Amygdala (tissue), 56 donors: ENCODE measurements around the gene DOLPP1.

Experiments used
- DNase-seq, 56 donors: peaks; one replicate each; lab custom pipeline; 2025; lab: John Stamatoyannopoulos, UW

Gene DOLPP1

DNA sequence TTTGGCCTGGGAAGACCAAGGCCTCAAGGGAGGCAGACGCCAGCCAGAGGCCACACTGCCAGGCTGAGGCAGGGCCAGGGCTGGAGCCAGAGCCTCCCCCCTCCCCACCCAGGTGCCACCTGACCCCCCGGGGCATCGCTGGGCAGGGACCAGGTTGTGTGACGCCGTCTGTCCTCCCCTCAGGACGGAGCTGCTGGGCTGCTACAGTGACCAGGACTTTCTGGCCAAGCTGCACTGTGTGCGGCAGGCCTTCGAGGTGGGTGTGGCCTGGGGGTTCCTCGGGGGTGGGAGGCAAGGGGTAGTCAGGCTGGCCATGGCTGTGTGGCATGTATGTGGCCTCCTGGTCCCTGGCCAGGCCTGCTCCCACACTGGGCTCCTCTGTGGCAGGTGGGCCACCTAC, 17.9 kb upstream of the DOLPP1 start:
- DNase-seq: no peak

DNA sequence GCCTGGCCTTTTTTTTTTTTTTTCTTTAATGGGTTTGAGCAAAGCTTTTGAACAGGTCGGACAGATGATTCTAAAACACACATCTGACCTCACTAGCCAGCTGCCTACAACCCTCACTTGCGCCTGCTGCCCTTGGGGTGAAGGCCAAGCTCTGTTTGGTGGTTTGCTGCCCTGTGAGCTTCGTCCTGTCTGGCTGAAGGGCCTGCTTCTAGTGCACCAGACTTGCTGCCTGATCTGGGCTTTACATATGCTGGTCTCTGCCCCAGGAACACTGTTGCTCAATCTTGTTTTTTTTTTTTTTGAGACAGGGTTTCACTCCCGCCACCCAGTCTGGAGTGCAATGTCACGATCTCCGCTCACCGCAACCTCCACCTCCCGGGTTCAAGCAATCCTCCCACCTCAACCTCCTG, 16.4 kb upstream of the DOLPP1 start:
- no peak for DNase-seq

DNA sequence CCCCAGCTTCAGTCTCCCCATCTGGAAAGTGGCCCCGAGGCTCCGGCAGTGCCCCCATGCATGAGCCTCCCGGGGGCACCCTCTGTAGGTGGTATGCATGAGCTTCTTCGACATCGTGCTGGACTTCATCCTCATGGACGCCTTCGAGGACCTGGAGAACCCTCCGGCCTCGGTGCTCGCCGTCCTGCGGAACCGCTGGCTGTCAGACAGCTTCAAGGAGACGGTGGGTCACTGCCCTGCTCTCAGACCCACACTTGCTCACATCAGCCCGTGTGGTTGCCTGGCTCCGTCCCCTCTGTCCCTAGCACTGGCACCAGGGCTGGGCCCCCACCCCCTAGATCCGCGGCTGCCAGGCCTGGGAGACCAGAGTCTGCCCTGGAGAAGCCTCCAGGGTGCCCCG, 12.8 kb upstream of the DOLPP1 start:
- DNase-seq: no peak

DNA sequence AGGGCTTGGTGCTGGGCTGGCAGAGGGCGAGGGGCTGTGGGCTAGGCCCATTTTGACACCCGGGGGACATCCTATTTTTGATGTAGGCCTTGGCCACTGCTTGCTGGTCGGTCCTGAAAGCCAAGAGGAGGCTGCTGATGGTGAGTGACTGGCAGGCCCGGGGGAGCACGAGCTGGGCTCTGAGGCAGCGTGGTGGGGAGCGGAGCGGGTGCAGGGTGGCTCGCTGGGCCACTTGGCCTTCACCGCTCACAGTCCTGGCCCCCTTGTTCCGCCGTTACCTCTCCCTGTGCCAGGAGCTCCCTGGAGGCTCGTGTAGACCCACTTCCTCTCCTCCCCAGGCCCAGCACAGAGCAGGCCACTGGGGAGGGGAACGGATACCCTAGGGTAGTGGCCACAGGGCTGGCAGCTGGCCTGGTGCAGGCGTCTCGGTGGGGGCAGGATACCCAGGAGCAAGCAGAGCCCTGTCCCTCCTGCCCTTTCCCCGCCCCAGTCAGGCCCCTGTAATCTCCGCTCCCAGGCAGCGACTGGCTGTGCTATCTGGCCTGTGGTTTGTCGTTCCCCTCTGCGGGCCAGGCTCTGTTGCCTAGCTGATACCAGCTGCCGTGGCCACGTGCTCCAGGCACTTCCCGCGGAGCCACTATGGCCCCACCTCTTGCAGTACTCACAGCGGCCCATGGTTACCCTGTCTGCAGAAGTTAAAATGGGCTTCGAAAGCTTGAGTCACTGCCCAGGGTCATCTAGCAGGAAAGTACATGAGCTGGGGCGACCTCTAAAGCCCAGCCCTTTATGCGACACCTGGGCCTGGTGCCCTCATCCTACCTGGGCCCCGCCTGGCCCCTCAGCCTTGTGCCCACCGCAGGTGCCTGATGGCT, 11.7 kb upstream of the DOLPP1 start:
- peak in 40 of 56 donors; percentile 0 to 70 (median 24) for DNase-seq

DNA sequence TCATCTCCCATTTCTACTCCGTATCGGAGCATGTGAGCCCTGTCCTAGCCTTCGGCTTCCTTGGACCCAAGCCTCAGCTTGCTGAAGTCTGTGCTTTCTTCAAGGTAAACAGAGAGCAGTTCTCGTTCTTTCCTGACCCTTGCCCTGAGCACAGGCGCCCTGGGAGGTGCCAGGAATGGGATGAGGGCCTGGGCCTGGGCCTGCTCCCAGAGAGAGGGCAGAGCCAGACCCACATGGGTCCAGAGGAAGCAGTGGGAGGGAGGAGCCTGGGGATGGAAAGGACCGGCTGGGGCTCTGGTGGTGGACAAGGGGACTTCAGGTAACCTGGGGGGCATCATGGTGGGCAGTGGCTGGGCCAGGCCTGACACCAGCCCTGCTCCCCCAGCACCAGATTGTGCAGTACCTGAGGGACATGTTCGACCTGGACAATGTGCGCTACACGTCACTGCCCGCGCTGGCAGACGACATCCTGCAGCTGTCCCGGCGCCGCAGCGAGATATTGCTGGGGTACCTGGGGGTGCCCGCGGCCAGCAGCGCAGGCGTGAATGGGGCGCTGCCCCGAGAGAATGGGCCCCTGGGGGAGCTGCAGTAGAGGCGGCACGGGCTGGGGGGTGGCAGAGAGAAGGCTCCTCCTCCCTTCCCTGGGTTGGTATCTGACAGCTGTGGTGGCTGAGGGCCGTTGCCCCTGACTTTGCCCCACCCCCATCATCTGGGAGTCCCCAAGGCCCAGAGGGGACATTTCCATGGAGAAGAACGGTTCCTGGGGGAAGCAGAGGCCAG, 10.9 kb upstream of the DOLPP1 start:
- DNase-seq: peak in 1 of 56 donors; percentile 1

DNA sequence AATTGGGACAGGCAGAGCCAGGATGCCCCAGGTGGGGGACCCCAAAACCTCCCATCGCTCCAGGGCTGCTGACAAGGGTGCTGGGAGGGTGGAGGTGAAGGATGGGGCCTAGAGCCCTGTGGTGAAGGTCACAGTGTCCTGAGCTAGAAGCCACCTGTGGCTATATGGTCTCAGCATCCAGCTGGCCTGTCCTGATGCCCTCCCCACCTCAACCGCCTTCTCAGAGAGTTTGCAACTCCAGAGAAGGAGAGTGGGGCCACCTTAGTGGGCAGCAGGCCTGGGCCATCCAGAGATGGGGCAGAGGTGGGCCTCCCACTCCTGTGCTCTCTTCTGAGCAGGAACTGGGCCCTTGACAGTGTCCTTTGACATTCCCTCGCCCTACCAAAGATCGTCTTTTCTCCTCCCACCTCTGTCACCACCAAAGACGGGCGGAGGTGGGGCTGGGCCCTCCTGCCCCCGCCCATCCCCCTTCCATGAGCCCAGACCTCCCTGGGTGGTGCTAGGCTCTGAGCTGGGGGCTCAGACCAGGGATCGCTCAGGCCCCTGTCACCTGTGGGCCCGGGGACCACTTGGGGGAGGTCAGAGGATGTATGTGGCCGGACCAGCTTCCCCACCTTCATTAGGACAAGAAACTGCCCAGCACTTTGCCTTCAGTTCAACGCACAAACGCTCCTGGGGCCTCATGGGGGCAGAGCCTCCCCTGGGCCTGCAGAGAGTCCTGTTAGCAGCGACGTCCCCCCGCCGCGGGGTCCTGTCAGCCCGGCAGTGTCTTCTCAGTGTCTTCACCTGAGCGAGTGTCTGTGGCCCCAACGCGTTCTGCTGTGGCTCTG, 10.0 kb upstream of the DOLPP1 start:
- DNase-seq: no peak

DNA sequence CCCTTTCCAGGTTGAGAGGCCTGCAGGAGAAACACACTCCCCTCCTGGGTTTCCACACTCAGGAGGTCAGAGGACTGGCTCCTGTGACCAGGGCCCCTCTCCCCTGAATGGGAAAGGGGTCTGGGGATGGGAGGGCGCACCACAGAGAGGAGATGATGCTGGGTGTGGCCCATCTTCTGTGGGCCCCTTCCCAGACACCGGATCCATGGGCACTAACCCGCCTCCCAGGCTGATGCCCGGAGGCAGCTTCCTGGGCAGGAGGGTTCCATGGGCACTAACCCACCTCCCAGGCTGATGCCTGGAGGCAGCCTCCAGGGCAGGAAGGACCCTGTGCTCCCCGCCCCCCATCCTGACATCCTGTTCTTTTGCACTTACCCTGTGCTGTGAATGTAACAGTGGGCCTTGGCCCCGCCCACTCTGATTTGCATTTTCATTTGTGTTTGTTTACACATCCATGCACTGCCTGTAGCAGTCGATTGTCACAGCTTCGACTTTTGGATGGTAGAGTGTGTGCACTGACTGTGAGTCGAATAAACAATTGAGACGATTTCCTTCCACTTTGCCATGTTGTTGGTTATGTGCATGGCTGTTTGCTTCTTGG, 9.3 kb upstream of the DOLPP1 start:
- DNase-seq: peak in 3 of 56 donors; percentile 6 to 13 (median 12)

DNA sequence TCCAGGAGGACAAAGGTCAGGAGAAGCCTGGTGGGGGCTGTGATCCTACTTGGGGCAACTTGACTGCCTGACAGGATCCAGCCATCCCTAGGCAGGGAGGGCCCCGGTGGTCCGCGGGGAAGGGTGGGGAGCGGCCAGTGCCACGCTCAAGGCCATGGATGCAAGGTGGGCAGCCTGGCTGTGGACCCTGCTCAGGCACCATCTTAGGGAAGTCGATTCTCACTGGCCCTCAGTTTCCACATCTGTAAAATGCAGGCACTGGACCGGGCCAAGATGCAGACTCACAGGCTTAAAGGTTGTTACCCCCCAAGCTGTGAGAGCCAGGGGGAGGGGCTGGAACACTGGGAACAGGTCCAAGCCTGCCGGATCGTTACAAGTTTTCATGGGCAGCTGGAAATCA, 8.7 kb upstream of the DOLPP1 start:
- no peak for DNase-seq

DNA sequence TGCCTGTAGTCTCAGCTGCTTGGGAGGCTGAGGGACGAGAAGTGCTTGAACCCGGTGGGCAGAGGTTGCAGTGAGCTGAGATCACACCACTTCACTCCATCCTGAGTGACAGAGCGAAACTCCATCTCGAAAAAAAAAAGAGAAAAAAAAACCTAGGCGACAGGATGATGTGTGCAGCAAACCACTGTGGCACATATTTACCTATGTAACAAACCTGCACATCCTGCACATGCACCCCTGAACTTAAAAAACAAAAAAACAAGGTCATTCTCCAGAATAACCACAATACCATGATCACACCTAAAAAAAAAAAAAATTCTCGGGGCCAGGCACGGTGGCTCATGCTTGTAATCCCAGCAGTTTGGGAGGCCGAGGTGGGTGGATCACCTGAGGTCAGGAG, 7.5 kb upstream of the DOLPP1 start:
- DNase-seq: no peak

DNA sequence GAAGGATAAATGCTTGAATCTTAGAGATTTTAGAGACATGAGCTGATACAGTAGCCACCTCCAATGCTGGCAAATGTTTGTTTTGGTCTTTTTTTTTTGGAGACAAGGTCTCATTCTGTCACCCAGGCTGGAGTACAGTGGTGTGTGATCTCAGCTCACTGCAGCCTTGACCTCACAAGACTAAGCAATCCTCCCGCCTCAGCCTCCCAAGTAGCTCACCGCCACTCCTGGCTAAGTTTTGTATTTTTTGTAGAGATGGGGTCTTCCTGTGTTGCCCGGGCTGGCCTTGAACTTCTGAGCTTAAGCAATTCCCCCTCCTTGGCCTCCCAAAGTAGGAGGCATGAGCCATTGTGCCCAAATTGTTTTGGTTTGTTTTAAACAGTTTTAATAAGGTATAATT, 6.8 kb upstream of the DOLPP1 start:
- DNase-seq: no peak

DNA sequence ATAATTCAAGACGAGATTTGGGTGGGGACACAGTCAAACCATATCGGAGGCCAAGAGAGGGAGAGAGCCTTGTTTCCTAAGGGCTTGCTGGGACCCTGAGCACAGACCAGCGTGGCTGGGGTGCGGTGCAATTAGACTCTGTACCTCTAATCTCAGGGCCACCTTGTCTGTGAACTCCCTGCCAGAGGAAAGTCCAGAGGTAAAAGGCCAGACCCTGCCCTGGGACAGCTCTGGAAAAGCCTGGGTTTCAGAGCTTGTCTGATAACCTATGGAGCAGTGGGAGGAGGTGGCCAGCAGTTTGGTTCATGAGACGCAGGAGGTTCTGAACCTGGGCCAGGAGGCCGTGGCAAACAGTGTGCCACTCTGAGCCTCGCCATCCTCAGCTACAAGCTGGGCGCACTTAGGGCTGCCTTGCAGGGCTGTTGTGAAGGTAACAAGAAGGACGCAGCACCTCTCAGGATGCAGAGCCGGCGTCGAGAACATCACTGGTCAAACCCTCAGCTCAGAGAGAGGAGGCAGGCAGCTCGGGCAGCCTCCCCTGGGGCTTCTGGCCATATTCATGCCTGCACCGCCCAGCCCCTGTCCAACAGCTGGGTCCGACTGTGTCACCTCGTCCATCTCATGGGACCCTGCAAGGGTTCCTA, 4.8 kb upstream of the DOLPP1 start:
- DNase-seq: no peak

DNA sequence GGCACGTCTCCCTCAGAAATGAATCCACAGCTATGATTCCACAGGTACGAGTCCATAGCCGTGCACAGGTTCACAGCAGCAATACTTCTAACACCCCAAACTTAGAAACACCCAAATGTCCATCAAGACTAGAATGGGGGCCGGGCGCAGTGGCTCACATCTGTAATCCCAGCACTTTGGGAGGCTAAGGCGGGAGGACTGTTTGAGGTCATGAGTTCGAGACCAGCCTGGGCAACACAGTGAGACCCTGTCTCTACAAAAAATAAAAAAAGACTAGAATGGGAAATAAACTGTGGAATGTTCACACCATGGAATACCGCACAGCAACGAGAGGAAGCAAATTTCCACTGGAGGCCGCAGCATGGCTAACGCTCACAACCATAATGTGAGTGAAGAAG, 4.3 kb upstream of the DOLPP1 start:
- DNase-seq: no peak

DNA sequence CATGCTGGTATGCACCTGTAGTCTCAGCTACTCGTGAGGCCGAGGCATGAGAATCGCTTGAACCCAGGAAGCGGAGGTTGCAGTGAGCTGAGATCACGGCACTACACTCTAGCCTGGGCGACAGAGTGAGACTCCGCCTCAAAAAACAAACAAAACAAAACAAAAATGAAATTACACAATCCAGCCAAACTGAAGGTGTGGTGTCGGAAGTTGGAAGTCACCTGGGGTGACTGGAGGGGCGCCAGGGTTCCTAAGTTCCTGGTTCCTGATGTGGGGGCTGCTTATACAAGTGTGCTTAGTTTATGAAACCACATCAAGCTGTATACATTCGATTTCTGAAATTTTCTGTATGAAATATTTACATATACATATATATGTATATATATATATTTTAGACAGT, 3.7 kb upstream of the DOLPP1 start:
- no peak for DNase-seq

DNA sequence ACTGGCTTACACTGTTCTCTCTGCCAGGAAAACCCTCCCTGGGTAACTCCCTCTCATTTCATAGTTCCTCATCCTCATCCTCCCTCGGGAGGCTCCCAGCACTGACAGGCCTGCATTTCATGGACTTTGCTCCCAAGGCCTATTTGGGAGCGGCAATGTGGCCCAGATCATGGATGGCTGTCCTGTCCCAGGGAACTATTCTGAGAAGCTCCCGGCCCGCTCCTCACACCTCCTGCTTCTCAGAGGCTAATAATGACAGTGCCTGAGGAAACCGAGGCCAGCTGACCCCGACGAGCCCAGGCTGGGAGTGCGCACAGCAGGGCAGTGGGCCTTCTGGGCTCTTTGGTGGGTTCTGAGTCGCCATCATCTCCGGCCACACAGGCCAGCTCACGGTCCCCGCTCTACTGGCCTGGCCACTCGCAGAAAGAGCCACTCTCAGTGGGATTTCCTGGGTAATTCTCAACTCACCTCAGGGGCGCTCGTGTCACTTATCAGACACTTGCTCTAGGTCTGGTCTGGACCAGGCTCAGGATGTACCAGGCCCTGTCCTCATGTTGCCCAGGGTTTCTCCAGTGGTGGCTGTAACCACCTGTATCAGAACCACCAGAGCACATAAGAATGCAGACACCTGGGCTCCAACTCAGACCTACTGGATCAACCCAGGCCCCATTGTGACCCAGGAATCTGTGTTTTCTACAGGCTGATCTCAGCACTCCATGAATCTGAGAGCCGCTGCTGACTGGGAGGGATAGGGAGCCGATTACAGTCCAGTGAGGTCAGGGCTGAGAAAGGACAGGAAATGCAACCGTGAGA, 2.0 kb upstream of the DOLPP1 start:
- no peak for DNase-seq

DNA sequence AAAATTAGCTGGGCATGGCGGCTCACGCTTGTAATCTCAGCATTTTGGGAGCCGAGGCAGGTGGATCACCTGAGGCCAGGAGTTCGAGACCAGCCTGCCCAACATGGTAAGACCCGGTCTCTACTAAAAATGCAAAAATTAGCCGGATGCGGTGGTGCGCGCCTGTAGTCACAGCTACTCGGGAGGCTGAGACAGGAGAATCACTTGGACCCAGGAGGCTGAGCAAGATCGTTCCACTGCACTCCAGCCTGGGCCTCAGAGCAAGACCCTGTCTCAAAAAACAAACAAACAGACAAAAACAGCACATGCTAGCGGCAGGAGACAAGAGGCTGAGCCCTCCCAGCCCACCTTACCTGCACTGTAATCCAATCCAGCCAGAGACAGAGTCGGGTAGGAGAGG, 1.1 kb upstream of the DOLPP1 start:
- DNase-seq: no peak

DNA sequence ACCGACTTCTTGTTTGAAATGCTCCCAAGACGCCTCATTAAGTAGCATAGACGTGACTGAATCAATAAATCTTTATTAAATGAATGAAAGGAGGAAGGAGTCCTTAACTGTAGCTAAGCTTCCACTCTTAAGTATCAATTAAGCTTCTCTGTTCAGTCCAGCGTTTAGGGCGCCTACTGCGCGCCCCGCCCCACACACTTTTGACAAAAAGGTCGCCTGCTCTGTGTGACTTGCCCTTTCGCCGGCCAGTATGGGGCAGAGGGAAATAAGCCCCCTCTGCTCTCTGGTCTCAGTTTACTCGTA, 662 bp upstream of the DOLPP1 start:
- DNase-seq: no peak

DNA sequence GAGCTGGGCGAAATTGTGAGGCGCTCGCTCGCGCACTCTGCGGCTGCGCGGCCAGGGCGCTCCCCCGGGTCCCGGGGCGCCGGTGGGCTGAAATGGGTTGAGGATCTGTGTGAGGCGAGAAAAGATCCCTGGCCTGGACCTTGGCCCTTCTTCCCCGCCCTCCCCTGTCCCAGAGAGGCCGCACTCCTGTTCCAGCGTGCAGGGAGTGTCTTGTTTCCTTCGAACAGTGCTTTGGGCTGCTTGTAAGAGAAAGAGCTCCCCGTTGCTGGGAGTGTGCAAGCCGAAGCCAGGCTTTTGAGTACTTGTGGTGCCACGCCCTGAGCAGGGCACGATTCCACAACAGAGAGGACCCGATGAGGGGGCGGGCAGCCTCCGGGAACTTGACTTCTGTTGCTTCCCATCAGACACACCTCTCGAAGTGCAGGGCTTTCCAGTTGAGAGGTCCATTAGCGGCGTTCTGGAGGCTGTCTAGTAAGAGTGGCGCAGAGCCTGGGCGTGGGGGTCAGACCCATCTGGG, 535 bp downstream of the DOLPP1 start:
- peak in 2 of 56 donors; percentile 57 to 58 for DNase-seq

DNA sequence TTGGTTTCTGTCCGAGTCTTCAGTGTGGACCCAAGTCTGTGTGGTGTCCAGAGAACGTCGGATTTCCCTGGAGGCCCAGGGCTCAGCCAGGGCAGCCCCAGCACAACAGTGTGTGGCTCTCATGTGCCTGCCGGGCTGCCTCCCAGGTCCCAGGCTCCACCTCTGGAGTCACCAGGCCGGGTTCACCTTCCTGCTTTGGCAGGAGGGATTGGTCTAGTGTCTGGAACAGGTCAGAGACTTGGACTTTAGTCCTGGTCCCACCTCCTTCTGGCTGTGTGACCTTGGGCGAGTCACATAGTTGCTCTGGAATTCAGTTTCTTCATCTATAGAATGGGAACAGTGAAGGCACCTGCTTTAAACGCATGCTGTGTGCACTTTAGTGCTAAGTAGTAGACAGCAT, 3.2 kb downstream of the DOLPP1 start:
- no peak for DNase-seq

DNA sequence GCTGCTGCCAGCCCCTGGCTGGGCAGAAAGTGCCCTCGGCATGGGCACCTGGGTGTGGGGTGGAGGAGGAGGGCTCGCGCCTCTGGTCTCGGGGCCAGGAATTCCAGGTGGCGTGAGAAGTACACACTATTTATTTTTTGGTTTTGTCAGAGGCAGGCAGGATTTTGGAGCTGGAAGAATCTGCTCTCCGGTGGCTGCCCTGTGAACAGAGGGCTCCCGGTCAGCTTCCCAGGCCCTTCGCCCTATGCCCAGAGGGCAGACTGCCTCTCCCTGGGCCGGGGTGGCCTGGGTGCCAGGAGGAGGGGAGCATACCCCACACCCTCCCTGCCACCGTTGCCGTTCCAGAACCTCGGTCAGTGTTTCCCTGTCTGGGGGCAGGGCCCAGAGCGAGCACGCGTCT, 8.3 kb downstream of the DOLPP1 start:
- no peak for DNase-seq
